HEK293T (cell line): ENCODE data around the gene UBASH3A.

ENCODE experiments used
- ARNT ChIP-seq: fragments of 450-650 bp; IDR thresholded peaks from 2 replicates; pipeline ENCODE4 v1.6.1; 2017; ENCODE audit warnings: mild to moderate bottlenecking
- BHLHE40 ChIP-seq: fragments of 450-650 bp; IDR thresholded peaks from 2 replicates; pipeline ENCODE4 v1.6.1; 2016; ENCODE audit warnings: mild to moderate bottlenecking, moderate library complexity, borderline replicate concordance
- ELF4 ChIP-seq: fragments of 450-650 bp; IDR thresholded peaks from 2 replicates; pipeline ENCODE4 v1.6.1; 2017; ENCODE audit warnings: antibody characterized with exemption
- FOXA1 ChIP-seq: fragments of 450-650 bp; IDR thresholded peaks from 2 replicates; pipeline ENCODE4 v1.6.1; 2016; ENCODE audit warnings: mild to moderate bottlenecking
- FOXK2 ChIP-seq: fragments of 450-650 bp; IDR thresholded peaks from 2 replicates; pipeline ENCODE4 v1.6.1; 2016; ENCODE audit warnings: mild to moderate bottlenecking
- FOXM1 ChIP-seq: fragments of 450-650 bp; IDR thresholded peaks from 2 replicates; pipeline ENCODE4 v1.6.1; 2017; ENCODE audit warnings: mild to moderate bottlenecking, borderline replicate concordance
- L3MBTL2 ChIP-seq: fragments of 450-650 bp; conservative IDR thresholded peaks from 2 replicates; pipeline ENCODE4 v1.6.1; 2016; ENCODE audit warnings: mild to moderate bottlenecking
- LEF1 ChIP-seq: fragments of 450-650 bp; IDR thresholded peaks from 2 replicates; pipeline ENCODE4 v1.6.1; 2017; ENCODE audit warnings: mild to moderate bottlenecking, borderline replicate concordance
- NFRKB ChIP-seq: fragments of 450-650 bp; IDR thresholded peaks from 2 replicates; pipeline ENCODE4 v1.6.1; 2016; ENCODE audit warnings: mild to moderate bottlenecking, moderate library complexity
- PKNOX1 ChIP-seq: fragments of 450-650 bp; IDR thresholded peaks from 2 replicates; pipeline ENCODE4 v1.6.1; 2016
- SP1 ChIP-seq: fragments of 450-650 bp; IDR thresholded peaks from 2 replicates; pipeline ENCODE4 v1.6.1; 2017
- SUZ12 ChIP-seq: fragments of 450-650 bp; IDR thresholded peaks from 2 replicates; pipeline ENCODE4 v1.6.1; 2016; ENCODE audit warnings: mild to moderate bottlenecking
- TARDBP ChIP-seq: fragments of 450-650 bp; IDR thresholded peaks from 2 replicates; pipeline ENCODE4 v1.6.1; 2016
- ZNF384 ChIP-seq: fragments of 450-650 bp; IDR thresholded peaks from 2 replicates; pipeline ENCODE4 v1.6.1; 2016

DNA sequence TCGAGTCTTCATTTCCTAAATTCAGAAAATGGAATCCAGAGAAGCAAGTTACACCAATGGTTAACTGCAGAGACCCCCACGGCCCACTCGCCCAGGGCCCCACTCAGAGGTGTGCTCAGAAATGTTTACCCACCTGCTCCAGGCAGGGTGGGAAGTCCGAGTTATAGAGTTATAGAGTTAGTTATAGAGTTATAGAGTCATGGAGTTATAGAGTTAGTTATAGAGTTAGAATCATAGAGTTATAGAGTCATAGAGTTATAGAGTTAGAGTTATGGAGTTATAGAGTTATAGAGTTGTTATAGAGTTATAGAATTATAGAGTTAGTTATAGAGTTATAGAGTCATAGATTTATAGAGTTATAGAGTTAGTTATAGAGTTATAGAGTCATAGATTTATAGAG is 31.7 kb downstream of the UBASH3A start:
- TF ChIP-seq TARDBP (no peak), FOXK2 (no peak), BHLHE40 (no peak), ARNT (no peak), SP1 (no peak), ELF4 (no peak), ZNF384 (no peak), PKNOX1 (no peak), SUZ12 (no peak), FOXA1 (no peak), LEF1 (no peak), NFRKB (no peak), FOXM1 (no peak), L3MBTL2 (no peak)
